ENCODE results near the gene KAZALD1. TPM values are rescaled to one million over a fixed set of nuclear protein-coding genes. Genes with fewer than 3 reads are reported as not detected.
A peak's percentile ranks its signal among the peaks of the same experiment; 100 is the strongest.

KAZALD1 gene
- total RNA-seq, 6 experiments from 2014 or later, result 0.22 to 1.1 (median 0.57) TPM

GRCh38 chr10:101107771-101108170 lies 46.0 kb downstream of the KAZALD1 start:
- no peak for ATAC-seq
- Histone ChIP-seq H3K4me1 (peaks cover 0 to 11% (median 2%) of the 10 kb centered on the region in 4 donors), H3K27me3 (no peaks in the 10 kb centered on the region), H3K4me3 (no peak overlapping the region), H3K9me3 (no peaks in the 10 kb centered on the region), H3K36me3 (no peaks in the 10 kb centered on the region), H3K27ac (no peak overlapping the region)
- TF ChIP-seq CTCF (IDR thresholded peaks at IDR 0.05), result no peak
- TF ChIP-seq POLR2A (IDR thresholded peaks at IDR 0.05), result no peak
- intact Hi-C loops (cut with DNase I), result no loop called here
- DNase-seq, result no peak
- WGBS (ENCODE audit: insufficient coverage, low coverage, low lambda C conversion rate, missing lambda C conversion rate), result 71% methylated on average over 4 of the region's 5 CpGs

GRCh38 chr10:101110856-101111523 lies 49.2 kb downstream of the KAZALD1 start:
- no peak overlapping the region for H3K27ac ChIP-seq
- no peaks in the 10 kb centered on the region for H3K36me3 ChIP-seq
- intact Hi-C loops (cut with DNase I), result no loop called here
- H3K9me3 ChIP-seq, result no peaks in the 10 kb centered on the region
- 28% methylated on average over 2 of the region's 6 CpGs for WGBS (ENCODE audit: insufficient coverage, low coverage, low lambda C conversion rate, missing lambda C conversion rate)
- TF ChIP-seq CTCF (IDR thresholded peaks at IDR 0.05), result no peak
- no peak for TF ChIP-seq POLR2A (IDR thresholded peaks at IDR 0.05)
- no peak overlapping the region for H3K4me3 ChIP-seq
- peaks cover 0 to 24% (median 6%) of the 10 kb centered on the region in 4 donors for H3K4me1 ChIP-seq
- no peak for ATAC-seq
- peak in 1 of 3 donors; percentile 48 for DNase-seq
- no peaks in the 10 kb centered on the region for H3K27me3 ChIP-seq

GRCh38 chr10:101111547-101111946 lies 49.8 kb downstream of the KAZALD1 start:
- Histone ChIP-seq H3K27me3 (no peaks in the 10 kb centered on the region), H3K27ac (no peak overlapping the region), H3K4me3 (no peak overlapping the region), H3K4me1 (peaks cover 0 to 24% (median 6%) of the 10 kb centered on the region in 4 donors), H3K9me3 (no peaks in the 10 kb centered on the region), H3K36me3 (no peaks in the 10 kb centered on the region)
- ATAC-seq (no peak), DNase-seq (no peak)
- intact Hi-C loops (cut with DNase I), result no loop called here
- WGBS (ENCODE audit: insufficient coverage, low coverage, low lambda C conversion rate, missing lambda C conversion rate), result 90% methylated on average over 2 of the region's 8 CpGs
- TF ChIP-seq CTCF (IDR thresholded peaks at IDR 0.05), result no peak
- TF ChIP-seq POLR2A (IDR thresholded peaks at IDR 0.05), result no peak

GRCh38 chr10:101112799-101113594 lies 51.2 kb downstream of the KAZALD1 start:
- WGBS (ENCODE audit: insufficient coverage, low coverage, low lambda C conversion rate, missing lambda C conversion rate), result 13% methylated on average over 12 of the region's 12 CpGs
- Histone ChIP-seq H3K4me1 (peaks cover 0 to 24% (median 6%) of the 10 kb centered on the region in 4 donors), H3K27me3 (no peaks in the 10 kb centered on the region), H3K9me3 (no peaks in the 10 kb centered on the region), H3K27ac (peak overlapping the region in 1 of 3 donors; percentile 47), H3K36me3 (no peaks in the 10 kb centered on the region), H3K4me3 (no peak overlapping the region)
- no peak for TF ChIP-seq CTCF (IDR thresholded peaks at IDR 0.05)
- ATAC-seq (peak; percentile 90 to 95 (median 94)), DNase-seq (peak in 2 of 3 donors; percentile 69 to 72)
- intact Hi-C loops (cut with DNase I), result no loop called here
